Smooth muscle cell of the brain vasculature (primary cell): ENCODE data around the gene ACER3.
"Not testable (repeated sequence)": the region's sequence is repeated elsewhere in the genome, so short reads cannot be mapped to it uniquely, and the experiment has no call there.

Experiments
- DNase-seq: peaks from one replicate; pipeline ENCODE4 v3.0.0-alpha.2; 2012; ENCODE audit warnings: low read depth, low spot score

Gene ACER3

GRCh38 chr11:76872959-76873827 lies 12.5 kb downstream of the ACER3 start:
- no peak for DNase-seq

- DNase-seq, result no peak
These were observed 17.3 kb downstream of the ACER3 start for GRCh38 chr11:76878014-76878413.

- no peak for DNase-seq
These were observed 19.6 kb downstream of the ACER3 start for GRCh38 chr11:76880314-76880713.

- no peak for DNase-seq
These were observed 20.2 kb downstream of the ACER3 start for GRCh38 chr11:76880956-76881355.

GRCh38 chr11:76885390-76886097 lies 24.8 kb downstream of the ACER3 start:
- DNase-seq, result peak; percentile 4

- DNase-seq, result no peak
These were observed 28.3 kb downstream of the ACER3 start for GRCh38 chr11:76888989-76889388.

- no peak for DNase-seq
These were observed 28.8 kb downstream of the ACER3 start for GRCh38 chr11:76889411-76889975.

GRCh38 chr11:76890329-76890728 lies 29.6 kb downstream of the ACER3 start:
- no peak for DNase-seq

GRCh38 chr11:76891285-76891684 lies 30.6 kb downstream of the ACER3 start:
- DNase-seq, result no peak

GRCh38 chr11:76891793-76892192 lies 31.1 kb downstream of the ACER3 start:
- DNase-seq, result no peak

- DNase-seq, result no peak
These were observed 31.6 kb downstream of the ACER3 start for GRCh38 chr11:76892306-76892705.

- no peak for DNase-seq
These were observed 36.5 kb downstream of the ACER3 start for GRCh38 chr11:76897233-76897632.

- DNase-seq, result no peak
These were observed 40.4 kb downstream of the ACER3 start for GRCh38 chr11:76901144-76901543.

GRCh38 chr11:76901622-76902021 lies 40.9 kb downstream of the ACER3 start:
- not testable (repeated sequence) for DNase-seq

GRCh38 chr11:76902121-76903014 lies 41.6 kb downstream of the ACER3 start:
- no peak for DNase-seq

GRCh38 chr11:76903325-76903724 lies 42.6 kb downstream of the ACER3 start:
- DNase-seq, result no peak

GRCh38 chr11:76910620-76911414 lies 50.1 kb downstream of the ACER3 start:
- DNase-seq, result no peak

GRCh38 chr11:76911415-76911808 lies 50.7 kb downstream of the ACER3 start:
- DNase-seq, result no peak

GRCh38 chr11:76916712-76917111 lies 56.0 kb downstream of the ACER3 start:
- DNase-seq, result no peak

- DNase-seq, result peak; percentile 31
These were observed 58.2 kb downstream of the ACER3 start for GRCh38 chr11:76918941-76919386.

GRCh38 chr11:76919467-76919866 lies 58.7 kb downstream of the ACER3 start:
- DNase-seq, result no peak
